ENCODE results near the gene DCUN1D2. TPM values are rescaled to one million over a fixed set of nuclear protein-coding genes. Genes with fewer than 3 reads are reported as not detected.

The DCUN1D2 gene
- polyA plus RNA-seq, 1 experiment: 11.0 TPM

- DNase-seq (ENCODE audit: low read depth, low spot score): no peak
Observed at GRCh38 chr13:113477724-113478123, 12.8 kb downstream of the DCUN1D2 start.

GRCh38 chr13:113476811-113477210, 13.7 kb downstream of the DCUN1D2 start:
- Histone ChIP-seq H3K27ac (ENCODE audit: low read depth, low read length) (no peak overlapping the region), H3K9me3 (ENCODE audit: control insufficient read depth, insufficient read depth, low read length) (no peaks in the 10 kb centered on the region), H3K4me3 (ENCODE audit: low read depth, low read length) (no peak overlapping the region), H3K27me3 (ENCODE audit: control insufficient read depth, insufficient read depth, low read length) (no peaks in the 10 kb centered on the region)
- ChIA-PET POLR2A (no interaction called here), CTCF (interaction anchor here (1.5 kb wide), 1 partner anchor 18 kb away, joined by 7 read pairs; no protein-coding TSS in a partner anchor)
- TF ChIP-seq CTCF (IDR thresholded peaks at IDR 0.05; ENCODE audit: low read depth, low read length): no peak
- DNase-seq (ENCODE audit: low read depth, low spot score): no peak

More at GRCh38 chr13:113477724-113478123, 12.8 kb downstream of the DCUN1D2 start:
- no peaks in the 10 kb centered on the region for H3K27me3 ChIP-seq (ENCODE audit: control insufficient read depth, insufficient read depth, low read length)
- no peak overlapping the region for H3K27ac ChIP-seq (ENCODE audit: low read depth, low read length)
- TF ChIP-seq CTCF (IDR thresholded peaks at IDR 0.05; ENCODE audit: low read depth, low read length): no peak
- ChIA-PET POLR2A (no interaction called here), CTCF (interaction anchor here (1.5 kb wide), 1 partner anchor 19 kb away, joined by 7 read pairs; no protein-coding TSS in a partner anchor)
- H3K4me3 ChIP-seq (ENCODE audit: low read depth, low read length): no peak overlapping the region
- no peaks in the 10 kb centered on the region for H3K9me3 ChIP-seq (ENCODE audit: control insufficient read depth, insufficient read depth, low read length)

- DNase-seq (ENCODE audit: low read depth, low spot score): no peak
- H3K27me3 ChIP-seq (ENCODE audit: control insufficient read depth, insufficient read depth, low read length): no peaks in the 10 kb centered on the region
- TF ChIP-seq CTCF (IDR thresholded peaks at IDR 0.05; ENCODE audit: low read depth, low read length): no peak
- POLR2A ChIA-PET: no interaction called here
- CTCF ChIA-PET: no interaction called here
- H3K27ac ChIP-seq (ENCODE audit: low read depth, low read length): no peak overlapping the region
- H3K9me3 ChIP-seq (ENCODE audit: control insufficient read depth, insufficient read depth, low read length): no peaks in the 10 kb centered on the region
- no peak overlapping the region for H3K4me3 ChIP-seq (ENCODE audit: low read depth, low read length)
Observed at GRCh38 chr13:113475911-113476310, 14.6 kb downstream of the DCUN1D2 start.

GRCh38 chr13:113475280-113475679, 15.2 kb downstream of the DCUN1D2 start:
- Histone ChIP-seq H3K27ac (ENCODE audit: low read depth, low read length) (no peak overlapping the region), H3K4me3 (ENCODE audit: low read depth, low read length) (no peak overlapping the region), H3K9me3 (ENCODE audit: control insufficient read depth, insufficient read depth, low read length) (no peaks in the 10 kb centered on the region), H3K27me3 (ENCODE audit: control insufficient read depth, insufficient read depth, low read length) (no peaks in the 10 kb centered on the region)
- ChIA-PET CTCF (interaction anchor here (0.9 kb wide), 1 partner anchor 18 kb away, joined by 3 read pairs; no protein-coding TSS in a partner anchor), POLR2A (no interaction called here)
- DNase-seq (ENCODE audit: low read depth, low spot score): no peak
- TF ChIP-seq CTCF (IDR thresholded peaks at IDR 0.05; ENCODE audit: low read depth, low read length): no peak

DNA sequence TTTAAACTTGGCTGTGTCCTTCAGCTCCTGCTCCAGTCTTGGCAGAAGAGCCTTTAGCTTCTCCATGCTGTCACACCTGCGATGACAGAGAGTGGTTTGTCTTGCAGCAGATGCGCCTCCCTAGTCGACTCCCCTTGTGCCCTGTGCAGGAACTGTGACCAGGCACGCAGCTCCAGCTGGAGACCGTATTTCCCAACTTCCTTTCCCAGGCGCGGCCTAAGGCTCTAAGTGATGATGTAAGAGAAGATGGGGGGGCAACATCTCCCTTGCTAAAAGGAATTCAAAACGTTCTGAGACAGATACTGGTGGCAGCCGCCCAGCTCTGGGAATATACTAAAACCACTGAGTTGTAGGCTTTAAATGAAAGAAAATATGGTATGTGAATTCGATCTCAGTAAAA, 16.3 kb downstream of the DCUN1D2 start:
- no peak for DNase-seq (ENCODE audit: low read depth, low spot score)

More for the DNA sequence above, 16.3 kb downstream of the DCUN1D2 start:
- TF ChIP-seq CTCF (IDR thresholded peaks at IDR 0.05; ENCODE audit: low read depth, low read length): no peak
- ChIA-PET CTCF (interaction anchor here (0.9 kb wide), 1 partner anchor 16 kb away, joined by 3 read pairs; no protein-coding TSS in a partner anchor), POLR2A (interaction anchor here (1.4 kb wide), 1 partner anchor 16 kb away, joined by 5 read pairs; the partner anchor contains the start of gene DCUN1D2)
- Histone ChIP-seq H3K27me3 (ENCODE audit: control insufficient read depth, insufficient read depth, low read length) (no peaks in the 10 kb centered on the region), H3K27ac (ENCODE audit: low read depth, low read length) (no peak overlapping the region), H3K9me3 (ENCODE audit: control insufficient read depth, insufficient read depth, low read length) (no peaks in the 10 kb centered on the region), H3K4me3 (ENCODE audit: low read depth, low read length) (no peak overlapping the region)
